Measurements from ENCODE around the gene IRF1. TPM values are rescaled to one million over a fixed set of nuclear protein-coding genes. Genes with fewer than 3 reads are reported as not detected.
A peak's percentile ranks its signal among the peaks of the same experiment; 100 is the strongest.

IRF1 gene
- total RNA-seq, 1 experiment from 2014 or later = 48.9 TPM

DNA sequence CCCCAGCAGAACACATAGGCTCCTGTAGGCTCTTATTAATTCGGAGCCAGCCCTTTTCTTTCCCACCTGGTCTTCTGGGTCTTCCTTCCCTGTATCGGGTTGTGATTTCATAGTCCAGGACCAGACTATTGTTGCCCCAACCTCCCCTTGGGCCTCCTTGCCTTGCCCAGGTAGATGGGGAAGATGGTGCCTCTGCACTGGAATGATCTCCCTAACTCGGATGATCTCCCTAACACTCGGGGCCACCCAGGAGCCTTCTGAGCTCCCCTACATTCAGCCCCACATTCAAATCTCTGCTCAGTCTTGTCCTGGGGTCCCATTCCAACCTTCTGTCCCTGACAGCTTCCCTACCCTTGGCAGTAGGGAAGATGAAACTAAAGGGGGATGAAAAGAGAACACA is 2.7 kb upstream of the IRF1 start:
- TF ChIP-seq POLR2AphosphoS5 (IDR thresholded peaks at IDR 0.05; ENCODE audit: low read depth, low read length) (no peak), REST (IDR thresholded peaks at IDR 0.05; ENCODE audit: insufficient read depth in 1 of 2, low read depth in 2 of 2, low read length in 1 of 2) (no peak), SIN3A (IDR thresholded peaks at IDR 0.05; ENCODE audit: borderline replicate concordance, insufficient read depth, low read depth, low read length) (no peak), TCF7L2 (IDR thresholded peaks at IDR 0.05; ENCODE audit: low read depth, low read length) (no peak)
- TF ChIP-seq, protein P1, sequence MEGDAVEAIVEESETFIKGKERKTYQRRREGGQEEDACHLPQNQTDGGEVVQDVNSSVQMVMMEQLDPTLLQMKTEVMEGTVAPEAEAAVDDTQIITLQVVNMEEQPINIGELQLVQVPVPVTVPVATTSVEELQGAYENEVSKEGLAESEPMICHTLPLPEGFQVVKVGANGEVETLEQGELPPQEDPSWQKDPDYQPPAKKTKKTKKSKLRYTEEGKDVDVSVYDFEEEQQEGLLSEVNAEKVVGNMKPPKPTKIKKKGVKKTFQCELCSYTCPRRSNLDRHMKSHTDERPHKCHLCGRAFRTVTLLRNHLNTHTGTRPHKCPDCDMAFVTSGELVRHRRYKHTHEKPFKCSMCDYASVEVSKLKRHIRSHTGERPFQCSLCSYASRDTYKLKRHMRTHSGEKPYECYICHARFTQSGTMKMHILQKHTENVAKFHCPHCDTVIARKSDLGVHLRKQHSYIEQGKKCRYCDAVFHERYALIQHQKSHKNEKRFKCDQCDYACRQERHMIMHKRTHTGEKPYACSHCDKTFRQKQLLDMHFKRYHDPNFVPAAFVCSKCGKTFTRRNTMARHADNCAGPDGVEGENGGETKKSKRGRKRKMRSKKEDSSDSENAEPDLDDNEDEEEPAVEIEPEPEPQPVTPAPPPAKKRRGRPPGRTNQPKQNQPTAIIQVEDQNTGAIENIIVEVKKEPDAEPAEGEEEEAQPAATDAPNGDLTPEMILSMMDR (IDR thresholded peaks at IDR 0.05) = no peak
- CTCF ChIA-PET = no interaction called here
- peak overlapping the region; percentile 39; the same call in 1 of the 2 replicates for H3K27ac ChIP-seq (ENCODE audit: low read length)
- no peaks in the 10 kb centered on the region for H3K9me3 ChIP-seq (ENCODE audit: control insufficient read depth, insufficient read depth, low read depth, low read length)
- peaks cover 2% of the 10 kb centered on the region; the same call in 1 of the 2 replicates for H3K36me3 ChIP-seq (ENCODE audit: control insufficient read depth, insufficient read depth, low read length)
- peaks cover 38% of the 10 kb centered on the region for H3K4me1 ChIP-seq (ENCODE audit: control insufficient read depth, insufficient read depth, low read length)
- no TSS peak for BruUV-seq (replicated peaks)
- intact Hi-C loops (cut with micrococcal nuclease; ENCODE audit: unreplicated experiment) (loop anchor here (10.0 kb wide), 1 partner anchor 428 kb away; the partner anchor contains the start of gene IL3), in situ Hi-C loops (cut with HindIII; ENCODE audit: low pct_unique_long_range_greater_than_20kb, low sequenced_read_pairs) (loop anchor here (25.0 kb wide), 1 partner anchor 106 kb away; no protein-coding TSS in a partner anchor)
- H3K27me3 ChIP-seq (ENCODE audit: control insufficient read depth, insufficient read depth, low read length) = no peaks in the 10 kb centered on the region
- no peak overlapping the region for H3K4me3 ChIP-seq (ENCODE audit: low read depth in 2 of 2, low read length in 2 of 2)
- ATAC-seq (no peak), DNase-seq (ENCODE audit: low read depth, low spot score) (no peak)
- POLR2A ChIA-PET = no interaction called here

DNA sequence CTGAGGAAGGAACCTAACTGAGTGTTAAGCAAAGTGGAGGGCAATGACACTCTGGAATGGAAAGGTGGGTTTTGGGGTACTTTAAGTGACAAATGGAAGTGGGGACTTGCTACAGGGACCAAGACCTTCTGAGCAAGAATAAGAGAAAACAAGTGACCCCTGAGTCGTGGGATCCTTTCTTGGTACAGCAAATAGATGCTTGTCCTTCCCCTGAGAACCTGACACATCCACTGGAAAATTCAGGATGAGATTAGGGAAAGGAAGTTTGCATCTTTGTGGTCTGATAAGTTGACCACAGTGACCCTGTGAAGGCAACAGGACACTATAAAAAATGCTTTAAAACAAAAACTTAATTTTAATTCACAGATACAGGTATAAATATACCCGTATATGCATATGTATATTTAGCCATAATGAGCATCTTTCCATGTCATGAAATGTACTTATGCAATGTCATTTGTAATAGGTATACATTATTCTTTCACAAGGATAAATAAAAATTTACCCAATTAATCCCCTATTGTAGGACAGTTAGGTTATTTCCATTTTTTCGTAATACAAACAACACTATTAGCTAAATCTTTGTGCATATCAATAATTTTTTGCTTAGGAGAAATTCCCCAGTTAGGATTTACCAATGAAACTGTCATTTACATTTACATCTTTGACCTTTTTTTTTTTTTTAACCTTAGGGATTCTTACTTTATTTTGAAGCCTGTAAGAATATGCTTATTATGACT is 2.0 kb upstream of the IRF1 start:
- H3K4me1 ChIP-seq (ENCODE audit: control insufficient read depth, insufficient read depth, low read length) = peaks cover 31% of the 10 kb centered on the region
- H3K27ac ChIP-seq (ENCODE audit: low read length) = no peak overlapping the region
- no peak for DNase-seq (ENCODE audit: low read depth, low spot score)
- no peaks in the 10 kb centered on the region for H3K9me3 ChIP-seq (ENCODE audit: control insufficient read depth, insufficient read depth, low read depth, low read length)
- no peak for TF ChIP-seq POLR2AphosphoS5 (IDR thresholded peaks at IDR 0.05; ENCODE audit: low read depth, low read length)
- TF ChIP-seq, protein P1 (IDR thresholded peaks at IDR 0.05) = no peak
- no peak for TF ChIP-seq REST (IDR thresholded peaks at IDR 0.05; ENCODE audit: insufficient read depth in 1 of 2, low read depth in 2 of 2, low read length in 1 of 2)
- TF ChIP-seq SIN3A (IDR thresholded peaks at IDR 0.05; ENCODE audit: borderline replicate concordance, insufficient read depth, low read depth, low read length) = no peak
- TF ChIP-seq TCF7L2 (IDR thresholded peaks at IDR 0.05; ENCODE audit: low read depth, low read length) = no peak
- intact Hi-C loops (cut with micrococcal nuclease; ENCODE audit: unreplicated experiment) (loop anchor here (10.0 kb wide), 1 partner anchor 428 kb away; the partner anchor contains the start of gene IL3), in situ Hi-C loops (cut with HindIII; ENCODE audit: low pct_unique_long_range_greater_than_20kb, low sequenced_read_pairs) (loop anchor here (25.0 kb wide), 1 partner anchor 105 kb away; no protein-coding TSS in a partner anchor)
- ChIA-PET POLR2A (interaction anchor here (0.5 to 0.7 kb wide), 2 partner anchors 61 to 225 kb away, joined by 5 to 12 read pairs; no protein-coding TSS in a partner anchor), CTCF (interaction anchor here (0.7 kb wide), 1 partner anchor 11 kb away, joined by 10 read pairs; no protein-coding TSS in a partner anchor)
- no peak overlapping the region for H3K4me3 ChIP-seq (ENCODE audit: low read depth in 2 of 2, low read length in 2 of 2)
- no TSS peak for BruUV-seq (replicated peaks)
- peaks cover 2% of the 10 kb centered on the region; the same call in 1 of the 2 replicates for H3K36me3 ChIP-seq (ENCODE audit: control insufficient read depth, insufficient read depth, low read length)
- ATAC-seq = no peak
- no peaks in the 10 kb centered on the region for H3K27me3 ChIP-seq (ENCODE audit: control insufficient read depth, insufficient read depth, low read length)
